ENCODE results near the gene SIGLEC12.

- TF ChIP-seq POLR2AphosphoS5 (IDR thresholded peaks at IDR 0.05; ENCODE audit: insufficient read depth, low read depth, low read length): no peak
- TF ChIP-seq CTCF (IDR thresholded peaks at IDR 0.05; ENCODE audit: extremely low read depth in 1 of 2, insufficient read depth in 1 of 2, low read depth in 1 of 2, low read length in 2 of 2): peak; percentile 9 to 30
- TF ChIP-seq EZH2 (IDR thresholded peaks at IDR 0.05; ENCODE audit: borderline replicate concordance, low read depth, low read length, severe bottlenecking): no peak
- no peak for TF ChIP-seq POLR2A (IDR thresholded peaks at IDR 0.05; ENCODE audit: low read depth, low read length)
- no peak for TF ChIP-seq MAX (IDR thresholded peaks at IDR 0.05; ENCODE audit: insufficient read depth, insufficient read length)
- TF ChIP-seq FOS (IDR thresholded peaks at IDR 0.05; ENCODE audit: borderline replicate concordance, insufficient read depth, low read length): no peak
Measured at GRCh38 chr19:51511353-51511752, 9.8 kb upstream of the SIGLEC12 start.
